Activated B cell treated with CpG ODN at 0.5 μM for 24 hours (primary cell): Measurements from ENCODE around the gene ARIH1. TPM values are rescaled to one million over a fixed set of nuclear protein-coding genes. Genes with fewer than 3 reads are reported as not detected.

Source experiments
- ATAC-seq: fragments of 200-7000 bp; cut with Tn5 transposase; one replicate; pipeline ENCODE4 v1.10.0; 2021; ENCODE audit warnings: low read depth, mild to moderate bottlenecking, moderate library complexity
- CTCF ChIA-PET: fragments of 350-600 bp; sonication (Branson Sonifier 250); formaldehyde crosslinking; loops from one replicate; lab custom pipeline; 2021; ENCODE audit warnings: antibody characterized with exemption; lab: Charles Lee
- POLR2A ChIA-PET: fragments of 350-600 bp; sonication (Branson Sonifier 250); formaldehyde crosslinking; loops from one replicate; lab custom pipeline; 2021; ENCODE audit warnings: antibody characterized with exemption; lab: Charles Lee
- DNase-seq: peaks from one replicate; pipeline ENCODE4 v3.0.0; 2022
- H3K27ac Mint-ChIP-seq: one replicate; pipeline ENCODE4 v1.8.0; 2020; ENCODE audit warnings: mixed read lengths
- H3K27me3 Mint-ChIP-seq: one replicate; pipeline ENCODE4 v1.8.0; 2021; ENCODE audit warnings: mixed read lengths
- H3K36me3 Mint-ChIP-seq: one replicate; pipeline ENCODE4 v1.8.0; 2021; ENCODE audit warnings: low read depth, mixed read lengths
- H3K4me1 Mint-ChIP-seq: one replicate; pipeline ENCODE4 v1.8.0; 2021; ENCODE audit warnings: mixed read lengths
- H3K4me3 Mint-ChIP-seq: one replicate; pipeline ENCODE4 v1.8.0; 2020; ENCODE audit warnings: mild to moderate bottlenecking, mixed read lengths
- H3K9me3 Mint-ChIP-seq: one replicate; pipeline ENCODE4 v1.8.0; 2020; ENCODE audit warnings: mixed read lengths
- intact Hi-C: fragments of 100-400 bp; cut with micrococcal nuclease; formaldehyde crosslinking; loops from one replicate; pipeline ENCODE4 v1.15.1; 2024
- total RNA-seq: library from RNA; stranded (reverse); gene quantifications from 2 replicates; pipeline ENCODE4 v1.2.3, GENCODE V29; 2022
- TF ChIP-seq, protein P1 (sequence below): fragments of 200-600 bp; IDR thresholded peaks from one replicate; pipeline ENCODE4 v1.8.0; 2022; ENCODE audit warnings: antibody characterized with exemption, mild to moderate bottlenecking

The ARIH1 gene
- total RNA-seq, 1 donor from 2014 or later = 159 TPM

DNA sequence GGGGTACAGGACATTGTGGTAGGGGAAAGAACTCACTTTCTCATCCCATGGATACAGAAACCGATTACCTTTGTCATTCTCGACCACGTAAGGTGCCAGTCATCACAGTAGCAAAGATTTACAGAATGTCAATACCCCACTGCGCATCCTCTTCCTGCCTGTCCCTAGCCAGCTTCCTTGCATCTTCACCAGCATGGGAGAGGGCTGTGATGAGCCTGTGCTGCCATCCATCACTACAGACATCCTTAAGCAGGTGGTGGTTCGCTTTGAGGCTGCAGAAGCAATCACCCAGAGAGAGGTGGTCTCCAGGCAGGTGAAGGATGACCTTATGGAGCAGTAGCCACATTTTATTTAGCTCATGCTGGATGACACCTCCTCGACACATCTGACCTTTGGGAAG lies 23.3 kb upstream of the ARIH1 start:
- H3K27me3 Mint-ChIP-seq = peaks cover 5% of the 10 kb centered on the region
- H3K36me3 Mint-ChIP-seq = no peaks in the 10 kb centered on the region
- ATAC-seq (no peak), DNase-seq (no peak)
- TF ChIP-seq, protein P1, sequence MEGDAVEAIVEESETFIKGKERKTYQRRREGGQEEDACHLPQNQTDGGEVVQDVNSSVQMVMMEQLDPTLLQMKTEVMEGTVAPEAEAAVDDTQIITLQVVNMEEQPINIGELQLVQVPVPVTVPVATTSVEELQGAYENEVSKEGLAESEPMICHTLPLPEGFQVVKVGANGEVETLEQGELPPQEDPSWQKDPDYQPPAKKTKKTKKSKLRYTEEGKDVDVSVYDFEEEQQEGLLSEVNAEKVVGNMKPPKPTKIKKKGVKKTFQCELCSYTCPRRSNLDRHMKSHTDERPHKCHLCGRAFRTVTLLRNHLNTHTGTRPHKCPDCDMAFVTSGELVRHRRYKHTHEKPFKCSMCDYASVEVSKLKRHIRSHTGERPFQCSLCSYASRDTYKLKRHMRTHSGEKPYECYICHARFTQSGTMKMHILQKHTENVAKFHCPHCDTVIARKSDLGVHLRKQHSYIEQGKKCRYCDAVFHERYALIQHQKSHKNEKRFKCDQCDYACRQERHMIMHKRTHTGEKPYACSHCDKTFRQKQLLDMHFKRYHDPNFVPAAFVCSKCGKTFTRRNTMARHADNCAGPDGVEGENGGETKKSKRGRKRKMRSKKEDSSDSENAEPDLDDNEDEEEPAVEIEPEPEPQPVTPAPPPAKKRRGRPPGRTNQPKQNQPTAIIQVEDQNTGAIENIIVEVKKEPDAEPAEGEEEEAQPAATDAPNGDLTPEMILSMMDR = no peak
- CTCF ChIA-PET = no interaction called here
- no peaks in the 10 kb centered on the region for H3K9me3 Mint-ChIP-seq
- H3K4me1 Mint-ChIP-seq = no peaks in the 10 kb centered on the region
- intact Hi-C loops = no loop called here
- no peak overlapping the region for H3K27ac Mint-ChIP-seq
- no peak overlapping the region for H3K4me3 Mint-ChIP-seq
- POLR2A ChIA-PET = no interaction called here

DNA sequence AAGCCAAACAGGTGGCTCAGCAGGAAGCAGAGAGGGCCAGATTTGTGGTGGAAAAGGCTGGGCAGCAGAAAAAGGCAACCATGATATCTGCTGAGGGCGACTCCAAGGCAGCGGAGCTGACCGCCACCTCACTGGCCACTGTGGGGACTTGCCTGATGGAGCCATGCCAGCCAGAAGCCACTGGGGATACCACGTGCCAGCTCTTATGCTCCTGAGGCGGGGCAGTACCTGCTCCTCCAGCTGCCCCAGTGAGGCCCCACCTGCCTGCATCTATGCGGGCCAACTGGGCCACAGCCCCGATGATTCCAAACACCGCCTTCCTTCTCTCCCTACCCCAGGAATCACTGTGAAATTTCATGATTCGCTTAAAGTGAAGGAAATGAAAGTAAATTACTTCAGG lies 22.9 kb upstream of the ARIH1 start:
- ChIA-PET POLR2A (no interaction called here), CTCF (no interaction called here)
- H3K27ac Mint-ChIP-seq = no peak overlapping the region
- no peaks in the 10 kb centered on the region for H3K36me3 Mint-ChIP-seq
- no peak overlapping the region for H3K4me3 Mint-ChIP-seq
- ATAC-seq (no peak), DNase-seq (no peak)
- no peaks in the 10 kb centered on the region for H3K9me3 Mint-ChIP-seq
- peaks cover 5% of the 10 kb centered on the region for H3K27me3 Mint-ChIP-seq
- H3K4me1 Mint-ChIP-seq = no peaks in the 10 kb centered on the region
- TF ChIP-seq, protein P1 = no peak
- intact Hi-C loops = no loop called here

DNA sequence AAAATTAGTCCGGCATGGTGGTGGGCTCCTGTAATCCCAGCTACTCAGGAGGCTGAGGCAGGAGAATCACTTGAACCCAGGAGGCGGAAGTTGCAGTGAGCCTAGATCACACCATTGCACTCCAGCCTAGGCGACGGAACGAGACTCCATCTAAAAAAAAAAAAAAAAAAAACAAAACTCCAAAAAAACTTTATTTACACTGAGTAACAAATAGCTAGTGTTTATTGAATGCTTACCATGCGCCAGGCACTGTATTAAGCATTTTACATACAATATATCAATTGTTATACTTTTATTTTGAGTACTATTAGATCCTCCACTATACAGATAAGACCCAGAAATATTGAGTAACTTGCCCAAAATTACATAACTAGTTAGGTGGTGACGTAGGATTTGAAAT lies 17.4 kb upstream of the ARIH1 start:
- CTCF ChIA-PET = no interaction called here
- no peaks in the 10 kb centered on the region for H3K9me3 Mint-ChIP-seq
- TF ChIP-seq, protein P1 = no peak
- intact Hi-C loops = no loop called here
- no peaks in the 10 kb centered on the region for H3K27me3 Mint-ChIP-seq
- no peak for ATAC-seq
- POLR2A ChIA-PET = interaction anchor here (0.7 kb wide), 1 partner anchor 267 kb away, joined by 13 read pairs; no protein-coding TSS in a partner anchor
- no peak overlapping the region for H3K27ac Mint-ChIP-seq
- H3K4me3 Mint-ChIP-seq = no peak overlapping the region
- H3K36me3 Mint-ChIP-seq = no peaks in the 10 kb centered on the region
- no peak for DNase-seq
- peaks cover 4% of the 10 kb centered on the region for H3K4me1 Mint-ChIP-seq

DNA sequence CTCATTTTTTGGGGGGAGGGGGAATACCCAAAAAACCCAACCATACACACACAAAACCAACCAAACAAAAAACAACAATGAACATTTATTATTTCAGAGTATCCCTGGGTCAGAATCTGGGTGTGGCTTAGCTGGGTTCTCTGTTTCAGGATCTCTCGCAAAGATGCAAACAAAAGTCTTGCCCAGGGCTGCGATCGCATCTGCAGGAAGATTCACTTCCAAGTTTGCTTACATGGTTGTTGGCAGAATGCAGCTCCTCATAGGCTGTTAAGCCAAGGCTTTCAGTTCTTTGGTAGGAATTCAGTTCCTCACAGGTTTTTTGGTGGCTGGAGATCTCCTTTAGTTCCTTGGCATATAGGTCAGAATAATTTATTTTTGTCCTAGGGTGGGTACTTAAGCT lies 13.7 kb upstream of the ARIH1 start:
- peaks cover 19% of the 10 kb centered on the region for H3K4me1 Mint-ChIP-seq
- peaks cover 4% of the 10 kb centered on the region for H3K36me3 Mint-ChIP-seq
- no peak overlapping the region for H3K4me3 Mint-ChIP-seq
- ATAC-seq (no peak), DNase-seq (no peak)
- H3K27ac Mint-ChIP-seq = no peak overlapping the region
- POLR2A ChIA-PET = interaction anchor here (0.9 kb wide), 1 partner anchor 85 kb away, joined by 3 read pairs; the partner anchor contains the start of gene HEXA
- H3K27me3 Mint-ChIP-seq = no peaks in the 10 kb centered on the region
- no peaks in the 10 kb centered on the region for H3K9me3 Mint-ChIP-seq
- intact Hi-C loops = no loop called here
- CTCF ChIA-PET = no interaction called here
- TF ChIP-seq, protein P1 = no peak

DNA sequence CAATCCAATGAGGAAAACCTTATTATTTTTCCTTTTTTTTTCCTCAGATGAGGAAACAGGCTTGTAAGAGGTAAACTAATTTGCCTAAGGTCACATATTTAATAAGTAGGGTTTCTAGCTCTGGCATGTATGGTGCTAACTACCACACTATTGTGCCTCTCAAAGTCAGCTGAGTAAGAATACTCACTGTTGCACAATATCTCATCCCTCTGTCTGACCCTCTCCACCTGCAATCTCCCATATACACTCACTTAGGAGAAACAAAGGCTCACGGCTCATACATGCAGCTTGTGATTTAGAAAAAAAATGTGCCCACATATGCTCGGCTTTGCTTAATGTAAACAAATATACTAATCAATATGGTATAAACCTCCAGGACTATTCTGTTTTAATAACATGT lies 10.4 kb upstream of the ARIH1 start:
- DNase-seq = no peak
- no peak overlapping the region for H3K4me3 Mint-ChIP-seq
- H3K36me3 Mint-ChIP-seq = peaks cover 4% of the 10 kb centered on the region
- peaks cover 19% of the 10 kb centered on the region for H3K4me1 Mint-ChIP-seq
- POLR2A ChIA-PET = interaction anchor here (1.6 to 4.0 kb wide), 2 partner anchors 11 to 88 kb away, joined by 4 to 56 read pairs; partner anchors contain the start of genes ARIH1 and HEXA
- intact Hi-C loops = no loop called here
- CTCF ChIA-PET = interaction anchor here (1.3 kb wide), 1 partner anchor 70 kb away, joined by 3 read pairs; no protein-coding TSS in a partner anchor
- no peaks in the 10 kb centered on the region for H3K27me3 Mint-ChIP-seq
- H3K27ac Mint-ChIP-seq = no peak overlapping the region
- TF ChIP-seq, protein P1 = no peak
- no peaks in the 10 kb centered on the region for H3K9me3 Mint-ChIP-seq
- no peak for ATAC-seq
